A673 (cell line): ENCODE results near the gene LPP.

ENCODE experiments used
- CTCF ChIP-seq: fragments of 300-800, 200-600 bp; sonication (generic); conservative IDR thresholded peaks from 2 replicates; pipeline ENCODE4 v1.5.1; 2017; ENCODE audit warnings: low read depth, mild to moderate bottlenecking, antibody characterized with exemption, low read length, moderate library complexity, mixed read lengths
- EZH2 ChIP-seq: fragments of 200-600 bp; sonication (generic); IDR thresholded peaks from 2 replicates; pipeline ENCODE4 v1.6.1; 2017; ENCODE audit warnings: borderline replicate concordance, low read depth, mild to moderate bottlenecking, mixed read lengths, antibody characterized with exemption, low read length; ENCODE audit not compliant: poor library complexity, severe bottlenecking

DNA sequence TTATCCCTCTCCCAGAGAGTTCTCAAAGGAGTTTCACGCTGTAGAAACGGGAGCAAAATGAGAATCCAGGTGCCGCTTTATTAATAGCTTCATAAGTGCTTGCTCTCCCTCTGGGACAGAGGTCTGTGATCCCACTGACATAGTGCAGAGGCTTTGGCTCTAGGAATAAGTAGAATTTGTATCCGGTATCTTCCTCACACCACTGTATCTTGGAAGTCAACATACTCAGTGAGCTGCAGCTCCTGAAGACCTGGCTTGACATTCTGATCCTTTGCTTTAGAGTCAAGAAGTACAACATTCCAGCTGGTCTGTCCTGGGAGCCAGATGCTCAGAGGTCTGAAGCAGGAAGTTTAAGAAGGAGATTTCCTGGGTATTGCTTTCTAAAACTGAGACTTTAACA, 323.0 kb downstream of the LPP start:
- no peak for TF ChIP-seq CTCF
- no peak for TF ChIP-seq EZH2
